Right renal cortex interstitium (tissue), 3 donors: Measurements from ENCODE around the gene ANK2. TPM values are rescaled to one million over a fixed set of nuclear protein-coding genes. Genes with fewer than 3 reads are reported as not detected.
A peak's percentile ranks its signal among the peaks of the same experiment; 100 is the strongest.

Experiments used
- DNase-seq, 3 donors: peaks; one replicate each; pipeline ENCODE4 v3.0.0-alpha.2; 2013; ENCODE audit warnings: low read depth in 3 of 3, low spot score in 2 of 3
- polyA plus RNA-seq, 3 donors: library from polyadenylated mRNA; unstranded; fragments of 120-200 nt; gene quantifications; one replicate each; pipeline ENCODE4 v1.2.1, GENCODE V29; 2013; ENCODE audit not compliant: insufficient read length in 3 of 3

ANK2 gene
- polyA plus RNA-seq, 3 donors = 60.8 to 77.1 (median 69.2) TPM

DNA sequence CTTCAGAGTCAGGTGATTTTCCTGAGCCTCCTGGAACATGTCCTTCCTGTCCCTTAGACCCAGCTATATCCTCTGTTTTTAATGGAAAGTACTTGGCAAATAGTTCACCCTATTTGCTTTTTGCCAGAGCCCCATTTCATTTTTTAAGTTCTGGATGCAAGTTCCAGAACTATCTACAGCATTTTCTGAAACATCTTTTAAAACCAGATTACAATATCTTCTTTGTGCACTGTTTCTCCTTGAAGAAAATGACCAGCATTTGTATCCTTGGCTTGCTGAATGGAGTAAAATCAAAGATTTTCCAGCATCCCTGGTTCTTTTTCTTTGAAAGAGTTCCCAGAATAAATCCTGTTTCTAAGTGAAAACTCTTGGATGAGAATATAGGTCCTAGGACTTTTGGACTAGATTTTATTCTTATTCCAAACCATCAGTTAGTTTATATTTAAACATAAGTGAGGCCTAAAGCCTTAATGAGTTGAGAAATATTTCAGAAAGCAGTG lies 224.3 kb downstream of the ANK2 start:
- DNase-seq = no peak

DNA sequence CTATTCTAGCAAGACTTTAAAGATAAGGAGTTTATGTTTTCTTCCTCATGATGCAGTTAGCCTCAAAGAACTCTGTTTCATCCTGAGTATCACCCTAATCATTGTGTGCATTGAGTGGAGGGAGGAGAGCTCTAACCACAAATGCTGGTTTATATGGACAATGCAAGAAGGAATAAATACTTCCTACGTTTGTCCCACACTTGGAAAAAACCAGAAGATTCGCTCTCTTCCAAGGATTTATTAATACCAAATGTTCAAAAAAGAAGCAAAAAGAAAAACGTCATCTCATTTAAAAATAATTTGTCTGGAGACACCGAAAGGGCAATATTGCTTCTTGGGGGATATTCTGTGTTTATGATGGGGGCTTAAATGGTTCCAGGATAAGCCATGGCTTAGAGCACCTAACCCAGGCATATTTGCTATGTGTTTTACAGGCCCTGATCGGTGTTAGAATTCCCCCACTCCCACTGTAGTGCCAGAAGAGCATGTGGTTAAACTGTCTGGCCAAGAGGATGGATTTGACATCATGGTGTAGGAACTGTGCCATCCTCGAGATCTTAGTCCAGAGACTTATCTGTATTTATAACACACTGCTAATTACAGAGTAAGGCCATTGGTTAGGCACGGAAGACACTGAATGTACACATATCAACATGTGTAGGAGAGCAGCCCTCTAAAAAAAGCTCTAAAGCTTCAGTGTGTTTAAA lies 227.2 kb downstream of the ANK2 start:
- no peak for DNase-seq

DNA sequence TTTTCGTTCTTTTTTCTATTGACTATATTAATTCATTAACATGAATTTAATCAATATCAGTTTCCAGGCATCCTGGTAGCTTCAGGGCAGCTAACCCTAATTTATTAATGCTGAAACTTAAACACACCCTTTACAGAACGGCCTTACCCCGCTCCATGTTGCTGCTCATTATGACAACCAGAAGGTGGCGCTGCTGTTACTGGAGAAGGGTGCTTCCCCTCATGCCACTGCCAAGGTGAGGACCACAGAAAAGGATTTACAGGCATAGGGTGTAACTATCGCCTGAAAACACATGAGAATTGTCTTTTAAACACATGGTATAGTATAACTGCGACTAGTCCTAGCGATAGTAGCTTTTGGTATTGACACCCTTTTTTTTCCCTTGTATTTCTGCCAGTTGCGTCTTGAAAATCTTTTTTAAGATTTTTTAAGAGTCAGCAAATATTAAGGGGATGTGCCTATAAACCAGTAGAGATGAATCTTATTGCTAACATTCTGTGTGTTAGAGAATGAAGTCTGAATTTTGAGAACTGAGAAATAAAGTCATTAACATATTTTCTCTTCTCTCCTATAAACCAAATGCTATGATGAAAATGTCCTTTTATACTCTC lies 229.0 kb downstream of the ANK2 start:
- DNase-seq = peak; percentile 33 to 61 (median 56)

DNA sequence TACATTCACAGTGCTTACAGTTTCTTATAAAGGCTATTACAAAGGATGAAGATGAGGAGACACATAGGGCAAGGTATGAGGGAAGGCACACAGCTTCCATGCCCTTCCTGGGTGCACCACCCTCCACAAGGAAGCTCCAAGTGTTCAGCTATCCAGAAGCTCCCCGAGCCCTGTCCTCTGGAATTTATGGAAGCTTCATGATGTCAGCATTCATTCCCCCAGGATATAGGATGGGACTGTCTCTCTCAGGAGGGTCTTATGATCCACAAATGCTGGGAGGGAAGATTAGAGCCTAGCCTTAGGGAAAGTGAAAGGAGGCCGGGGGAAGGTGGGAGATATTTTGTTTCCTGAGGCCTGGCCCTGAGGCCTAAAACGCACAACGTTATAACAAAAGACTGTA lies 236.0 kb downstream of the ANK2 start:
- DNase-seq = no peak

DNA sequence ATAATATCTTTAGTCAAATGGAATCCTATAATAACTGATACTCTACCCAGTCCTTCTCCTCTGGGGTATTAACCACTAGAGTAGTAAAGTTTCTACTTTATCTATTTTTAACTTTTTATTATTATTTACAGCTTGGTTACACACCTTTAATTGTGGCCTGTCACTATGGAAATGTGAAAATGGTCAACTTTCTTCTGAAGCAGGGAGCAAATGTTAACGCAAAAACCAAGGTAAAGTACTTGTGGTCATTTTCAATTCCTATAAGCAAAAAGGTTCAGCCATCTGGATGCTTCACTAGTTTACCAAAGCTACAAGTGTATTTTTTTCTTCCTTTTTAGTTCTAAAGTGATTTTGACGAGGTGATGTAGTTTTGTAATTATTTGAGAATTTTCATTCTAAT lies 238.8 kb downstream of the ANK2 start:
- DNase-seq = no peak

DNA sequence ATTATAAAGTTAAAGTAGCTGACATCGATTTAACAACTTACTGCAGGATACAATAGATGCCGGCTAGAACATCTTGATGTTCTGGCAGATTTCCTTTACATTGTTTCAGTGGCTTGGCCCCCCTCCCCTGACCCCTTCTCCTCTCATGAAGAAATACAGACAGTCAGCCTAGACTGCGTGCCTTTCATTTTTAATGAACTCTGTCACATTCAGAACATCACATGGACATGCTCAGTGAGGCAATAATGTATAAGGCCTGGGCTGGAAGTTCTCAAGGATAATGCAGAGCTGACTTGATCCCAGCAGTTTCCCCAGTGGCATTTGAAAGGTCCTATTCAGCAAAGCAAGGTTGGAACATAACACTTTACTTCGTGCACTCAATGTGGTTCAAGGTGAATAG lies 239.2 kb downstream of the ANK2 start:
- DNase-seq = no peak

DNA sequence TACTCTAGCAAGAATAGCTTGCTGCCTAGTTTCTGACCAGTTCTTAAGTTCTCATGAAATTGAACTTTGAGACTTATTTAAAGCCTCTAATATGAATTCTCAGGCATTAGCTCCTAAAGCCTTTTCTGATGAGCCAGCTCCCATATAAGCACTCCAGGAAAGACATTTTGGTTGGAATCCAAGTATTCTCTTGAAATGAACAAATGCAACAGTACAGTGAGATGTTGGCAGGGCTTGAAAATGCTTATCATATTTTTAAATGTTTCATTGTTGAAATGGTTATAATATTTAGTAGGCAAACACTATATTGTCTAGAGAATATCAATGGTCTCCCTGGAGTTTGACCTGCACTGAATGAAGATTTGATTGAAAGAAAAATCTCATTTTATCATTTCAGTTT lies 240.3 kb downstream of the ANK2 start:
- DNase-seq = no peak

DNA sequence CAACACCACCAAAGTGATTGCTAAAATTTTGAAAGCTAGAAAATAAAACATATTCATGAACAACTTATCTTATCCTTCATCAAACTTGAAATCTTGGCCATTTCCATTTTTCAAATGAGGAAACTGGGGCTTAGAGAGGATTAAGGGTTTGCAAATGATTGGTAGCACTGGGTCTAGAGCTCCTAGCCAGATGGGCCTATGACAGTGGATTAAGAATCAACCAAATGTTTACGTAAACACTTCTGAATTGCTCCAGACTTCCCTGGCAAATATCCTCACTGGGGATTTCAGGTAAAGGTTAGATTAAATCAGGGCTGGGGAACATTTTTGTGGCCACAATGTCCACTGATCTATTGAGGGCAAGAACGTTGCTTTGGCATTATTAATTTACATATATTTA lies 241.2 kb downstream of the ANK2 start:
- no peak for DNase-seq

DNA sequence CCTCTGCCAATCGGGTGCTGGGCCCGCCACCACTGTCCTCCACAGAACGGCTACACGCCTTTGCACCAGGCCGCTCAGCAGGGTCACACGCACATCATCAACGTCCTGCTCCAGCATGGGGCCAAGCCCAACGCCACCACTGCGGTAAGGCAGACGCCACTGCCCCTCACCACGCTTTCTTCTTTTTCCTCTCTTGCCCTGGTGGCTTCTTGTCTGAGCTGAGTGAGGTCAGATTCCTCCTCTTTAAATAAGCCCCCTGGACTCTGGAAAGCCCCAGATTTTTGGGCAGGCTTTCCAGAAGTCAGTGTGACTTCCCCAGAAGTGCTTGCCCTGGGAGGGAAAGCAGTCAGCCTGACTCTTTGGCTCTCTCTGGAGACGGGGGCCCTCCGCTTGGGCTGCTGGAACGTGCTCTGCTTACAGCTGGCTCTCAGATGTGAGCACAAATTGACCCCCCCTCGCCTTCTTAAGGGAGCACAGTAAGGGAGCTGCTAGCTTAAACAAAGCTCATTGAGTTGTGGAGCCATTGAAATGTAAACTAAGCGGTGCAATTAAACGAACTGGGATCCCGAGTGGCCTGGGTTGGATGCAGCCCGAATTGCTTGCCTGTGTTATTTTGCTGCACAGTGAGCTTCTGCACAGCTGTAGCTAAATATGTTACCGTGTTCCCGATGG lies 243.1 kb downstream of the ANK2 start:
- peak; percentile 16 to 38 (median 32) for DNase-seq

DNA sequence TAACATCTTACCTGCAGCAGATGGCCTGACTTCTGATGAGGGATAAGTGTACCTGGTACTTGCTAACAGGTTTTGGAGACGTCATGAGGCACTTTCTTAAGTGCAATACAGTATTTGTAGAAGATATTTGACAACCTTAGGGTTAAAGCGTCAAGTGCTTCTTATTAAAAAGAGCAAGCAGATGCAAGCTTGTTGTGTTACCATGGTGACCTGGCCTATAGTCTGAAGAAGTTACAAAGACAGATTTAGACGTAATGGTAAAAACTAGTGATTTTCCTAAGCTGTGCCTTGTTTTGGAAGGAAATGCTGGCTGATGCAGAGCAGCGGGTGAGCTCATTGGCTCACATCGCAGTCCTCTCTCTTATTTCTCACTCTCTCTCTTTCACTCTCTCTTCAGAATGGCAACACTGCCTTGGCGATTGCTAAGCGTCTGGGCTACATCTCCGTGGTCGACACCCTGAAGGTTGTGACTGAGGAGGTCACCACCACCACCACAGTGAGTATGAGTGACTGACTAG lies 243.6 kb downstream of the ANK2 start:
- peak; percentile 34 to 44 (median 38) for DNase-seq

DNA sequence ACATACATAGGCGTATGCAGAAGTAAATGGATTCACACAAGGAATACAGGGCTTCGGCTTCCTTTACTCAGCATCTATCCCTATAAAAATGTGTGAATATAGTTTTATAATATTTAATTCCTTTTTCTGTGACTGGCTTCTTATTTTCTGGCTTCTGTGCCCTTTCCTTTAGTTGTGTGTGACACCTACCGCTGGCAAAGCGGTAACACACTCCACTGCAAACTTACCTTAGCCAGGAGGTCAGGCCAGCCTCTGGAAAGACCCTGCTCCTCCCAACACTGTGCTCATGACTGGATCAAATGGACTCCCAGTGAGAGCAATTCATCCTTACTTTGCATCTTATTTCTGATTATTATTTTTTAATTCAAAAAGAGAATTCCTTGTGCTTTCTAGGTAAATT lies 244.2 kb downstream of the ANK2 start:
- DNase-seq = no peak

DNA sequence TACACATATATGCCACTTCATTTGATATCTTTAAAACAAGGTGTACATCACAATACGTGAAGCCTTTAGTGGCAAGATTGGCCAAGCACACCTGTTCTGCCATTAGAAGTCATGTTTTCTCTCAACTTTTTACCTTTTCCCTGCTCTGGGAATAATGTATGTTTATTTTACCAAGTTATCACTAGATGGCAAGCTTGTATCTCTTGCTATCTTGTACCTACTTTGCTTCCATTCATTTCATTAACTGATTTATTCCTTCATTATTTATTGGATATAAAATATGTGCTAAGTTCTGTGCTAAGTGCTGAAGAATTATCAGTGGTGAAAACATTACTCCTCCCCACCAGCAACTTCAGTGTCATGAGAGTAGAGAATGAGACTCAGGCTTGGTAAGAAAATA lies 245.5 kb downstream of the ANK2 start:
- DNase-seq = no peak

DNA sequence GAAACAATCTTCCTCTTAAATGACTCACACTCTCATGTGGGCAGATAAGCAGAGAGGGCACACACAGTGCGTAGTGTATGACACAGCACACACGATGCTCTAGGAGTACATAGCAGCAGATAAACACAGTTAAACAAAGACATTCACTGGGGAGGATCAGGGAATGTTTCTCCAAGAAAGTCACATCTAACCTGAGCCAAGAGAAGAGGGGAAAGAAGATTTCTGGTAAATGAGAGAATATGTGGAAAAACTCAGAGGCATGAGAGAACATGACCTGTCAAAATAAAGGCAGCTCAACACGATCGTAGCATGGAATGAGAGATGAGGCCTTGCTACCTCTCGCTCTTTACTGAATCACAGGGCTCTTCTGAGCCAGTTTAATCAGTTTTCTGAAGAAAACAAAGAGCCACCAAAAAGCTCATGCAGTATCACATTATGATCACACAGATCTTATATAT lies 251.0 kb downstream of the ANK2 start:
- DNase-seq = no peak

DNA sequence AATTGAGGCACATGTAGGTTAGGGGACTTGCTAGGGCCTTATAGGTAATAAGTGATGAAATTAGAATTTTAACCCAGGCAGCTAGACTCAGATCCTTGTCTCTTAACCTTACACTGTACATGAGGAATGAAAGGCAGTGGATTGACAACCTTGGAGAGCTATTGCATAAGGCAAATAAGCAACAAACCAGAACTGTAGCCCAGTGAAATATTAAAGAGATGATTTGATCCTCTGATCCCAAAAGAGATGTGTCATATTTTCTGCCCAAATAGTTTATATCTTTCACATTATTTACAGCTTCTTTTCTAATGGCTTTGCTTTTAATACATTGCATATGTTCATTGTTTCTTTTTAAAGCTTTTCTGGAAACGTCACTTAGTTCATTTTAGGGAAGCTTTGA lies 252.6 kb downstream of the ANK2 start:
- DNase-seq = no peak

DNA sequence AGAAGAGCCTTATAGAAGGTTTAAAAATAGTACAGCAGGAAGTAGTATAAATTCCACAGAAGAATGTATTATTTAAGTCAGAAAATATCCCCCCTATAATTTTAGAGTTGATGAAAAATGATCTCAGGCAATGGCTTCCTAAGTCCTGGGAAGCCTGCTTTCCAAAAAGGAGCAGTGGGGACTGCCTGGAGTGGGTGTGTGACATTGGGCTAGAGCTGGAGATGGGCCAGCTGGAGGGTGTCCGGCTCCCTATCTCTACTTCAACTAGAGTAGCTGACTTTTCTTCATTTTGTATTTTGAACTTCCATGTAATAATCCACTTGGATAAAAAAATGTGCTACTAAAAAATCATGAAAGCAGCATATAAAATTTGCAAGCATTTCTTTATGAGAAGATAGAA lies 253.9 kb downstream of the ANK2 start:
- DNase-seq = no peak

DNA sequence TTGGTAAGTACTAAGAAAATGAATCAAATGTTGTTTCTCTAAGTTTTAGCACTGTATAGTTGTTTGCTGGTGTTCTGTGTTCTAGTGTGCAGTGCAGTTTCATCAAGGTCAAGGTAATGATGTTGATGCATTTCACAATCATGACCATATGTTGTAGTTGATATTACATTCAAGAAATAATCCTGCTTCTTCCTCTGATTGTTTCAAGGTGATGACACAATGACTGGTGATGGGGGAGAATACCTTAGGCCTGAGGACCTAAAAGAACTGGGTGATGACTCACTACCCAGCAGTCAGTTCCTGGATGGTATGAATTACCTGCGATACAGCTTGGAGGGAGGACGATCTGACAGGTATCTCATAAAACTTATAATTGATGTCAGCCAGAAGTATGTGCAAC lies 261.6 kb downstream of the ANK2 start:
- DNase-seq = no peak

DNA sequence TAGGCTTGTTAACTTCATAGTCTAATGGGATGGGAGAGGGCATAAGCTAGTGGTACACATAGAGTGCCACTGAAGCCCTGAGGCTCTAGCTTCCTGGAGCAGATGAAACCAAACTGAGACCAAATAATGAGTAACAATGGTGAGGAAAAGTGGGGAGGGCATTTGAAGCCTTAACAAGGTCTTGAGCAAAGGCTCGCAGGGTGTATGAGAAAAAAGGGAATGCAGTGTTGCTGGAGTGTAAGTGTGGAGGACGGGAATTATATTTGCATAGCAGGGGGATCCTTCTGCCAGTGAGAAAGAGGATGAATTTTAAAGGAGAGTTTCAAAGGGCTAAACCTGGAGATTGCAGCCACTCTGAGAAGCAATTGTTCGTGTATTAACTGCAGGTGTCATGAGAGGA lies 263.1 kb downstream of the ANK2 start:
- no peak for DNase-seq

DNA sequence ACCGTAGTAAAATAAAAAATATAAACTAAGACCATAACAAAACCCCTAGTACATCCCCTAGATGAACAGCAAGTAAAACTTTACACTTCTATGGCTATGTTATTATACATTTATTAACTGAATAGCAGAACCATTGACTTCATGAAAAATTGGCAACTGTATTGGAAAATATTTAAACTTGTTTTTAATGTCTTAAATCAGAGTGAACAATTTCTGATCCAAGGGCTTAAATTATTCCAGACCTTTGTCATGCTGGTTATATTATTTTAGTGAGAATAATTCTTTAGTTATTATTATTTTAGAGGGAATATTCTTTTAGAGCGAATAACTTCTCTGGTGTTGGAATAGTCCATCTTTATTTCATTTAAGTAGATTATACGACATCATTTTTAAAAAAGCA lies 265.0 kb downstream of the ANK2 start:
- DNase-seq = no peak

DNA sequence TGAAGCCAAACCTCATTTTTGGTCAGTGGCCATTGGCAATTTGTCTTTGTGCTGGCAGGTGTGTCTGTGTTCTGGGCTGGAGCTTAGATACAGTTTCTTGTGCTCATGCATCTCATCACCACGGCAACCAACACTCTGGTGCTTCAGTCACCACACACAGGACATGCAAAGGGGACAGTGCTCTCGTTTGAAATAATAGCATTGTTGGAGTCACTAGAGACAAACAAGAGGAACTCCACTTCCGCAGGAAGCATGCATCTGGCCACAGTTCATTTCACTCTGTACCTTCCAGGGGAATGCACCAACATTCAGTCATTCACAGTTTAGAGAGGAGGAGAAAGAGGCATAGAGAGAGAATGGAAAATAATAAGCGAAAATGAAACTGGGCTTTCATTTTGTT lies 267.4 kb downstream of the ANK2 start:
- DNase-seq = no peak

DNA sequence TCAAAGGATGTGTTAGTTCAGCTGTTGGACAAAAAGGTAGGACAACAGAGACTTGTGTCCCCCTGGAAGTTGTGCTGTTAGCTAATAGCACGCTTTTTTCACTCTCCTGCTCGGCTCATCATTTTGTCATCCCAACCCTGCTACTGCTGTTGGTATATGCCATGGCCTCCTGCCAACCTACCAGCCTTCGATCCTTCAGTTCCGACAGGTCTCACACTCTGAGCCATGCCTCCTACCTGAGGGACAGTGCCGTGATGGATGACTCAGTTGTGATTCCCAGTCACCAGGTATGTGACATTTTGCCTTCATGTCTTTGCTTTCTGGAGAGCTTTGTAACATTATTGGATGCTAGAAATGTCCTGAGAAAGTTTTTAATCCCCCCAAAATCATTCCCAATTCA lies 268.1 kb downstream of the ANK2 start:
- no peak for DNase-seq

DNA sequence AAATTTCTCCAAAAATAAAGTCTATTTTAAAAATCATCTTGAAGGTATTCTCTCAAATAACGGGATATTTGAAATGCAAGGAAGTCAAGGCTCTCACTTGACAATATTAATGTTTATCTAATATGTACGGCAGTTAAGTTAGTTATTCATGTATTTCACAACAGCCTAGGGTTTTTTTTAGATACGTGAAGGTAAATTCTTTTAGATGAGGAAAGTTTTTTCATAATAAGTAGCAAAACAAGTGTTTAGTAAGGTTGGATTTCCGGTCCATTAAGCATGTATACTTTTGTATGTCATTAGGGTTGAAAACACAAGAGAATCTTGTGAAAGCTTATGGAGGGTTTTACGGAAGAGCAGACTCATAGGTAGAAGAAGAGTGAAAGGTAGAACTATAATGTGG lies 273.3 kb downstream of the ANK2 start:
- DNase-seq = no peak
